ENCODE measurements around the gene AKT1. TPM values are rescaled to one million over a fixed set of nuclear protein-coding genes. Genes with fewer than 3 reads are reported as not detected.

The AKT1 gene
- total RNA-seq, 1 experiment from 2014 or later, result 83.3 TPM

DNA sequence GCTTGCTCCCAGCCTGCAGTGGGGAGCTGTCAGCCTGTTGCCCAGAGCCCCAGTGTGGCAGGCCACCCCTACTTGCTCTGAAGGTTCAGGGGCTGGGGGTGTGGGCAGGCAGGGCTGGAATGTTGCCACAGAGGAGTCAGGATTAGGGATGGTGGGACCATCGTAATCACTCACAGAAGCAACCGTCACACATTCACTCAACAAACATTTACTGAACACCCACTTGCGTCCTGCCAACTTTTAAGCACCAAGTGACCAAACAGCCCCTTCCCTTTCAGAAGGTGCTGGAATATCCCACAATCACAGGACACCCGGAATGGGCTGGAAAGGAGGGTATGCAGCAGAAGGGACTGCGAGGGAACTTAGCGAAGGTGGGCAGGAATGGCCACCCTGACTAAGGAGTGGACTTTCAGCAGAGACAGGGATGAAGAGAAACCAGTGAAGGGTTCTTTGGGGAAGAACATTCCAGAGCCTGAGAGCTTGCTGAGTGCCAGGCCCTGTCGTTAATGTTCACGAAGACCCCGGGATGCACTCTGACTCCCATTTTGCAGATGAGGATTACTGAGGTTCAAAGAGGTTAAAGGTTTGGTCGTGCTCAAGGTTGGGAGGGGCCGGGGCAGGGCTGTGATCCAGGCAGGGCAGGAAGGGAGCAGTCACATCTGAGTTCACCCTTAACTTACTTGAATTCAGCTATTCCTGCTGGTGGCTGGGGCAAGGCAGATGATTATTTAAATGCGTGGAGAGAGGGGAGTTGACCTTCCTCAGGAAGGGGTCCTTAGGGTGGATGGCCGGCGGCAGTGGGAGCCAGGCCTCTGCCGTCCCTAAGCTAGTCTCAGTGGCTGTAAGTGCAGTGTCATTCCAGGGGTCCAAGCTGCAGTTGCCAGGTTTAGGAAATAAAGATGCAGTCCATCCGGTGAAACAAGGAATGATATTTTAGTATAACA is 3.0 kb upstream of the AKT1 start:
- BruUV-seq (replicated peaks), result no TSS peak
- H3K9me3 Mint-ChIP-seq (ENCODE audit: unreplicated experiment), result no peaks in the 10 kb centered on the region
- POLR2A ChIA-PET, result interaction anchor here (0.6 to 1.4 kb wide), 2 partner anchors 14 to 45 kb away, joined by 3 to 6 read pairs; partner anchors contain the start of gene SIVA1
- H3K4me1 Mint-ChIP-seq (ENCODE audit: insufficient read depth, unreplicated experiment), result peaks cover 10% of the 10 kb centered on the region
- CTCF ChIA-PET, result interaction anchor here (0.7 kb wide), 1 partner anchor 28 kb away, joined by 4 read pairs; no protein-coding TSS in a partner anchor
- no peaks in the 10 kb centered on the region for H3K27me3 Mint-ChIP-seq (ENCODE audit: insufficient read depth, unreplicated experiment)
- TF ChIP-seq, protein P1, sequence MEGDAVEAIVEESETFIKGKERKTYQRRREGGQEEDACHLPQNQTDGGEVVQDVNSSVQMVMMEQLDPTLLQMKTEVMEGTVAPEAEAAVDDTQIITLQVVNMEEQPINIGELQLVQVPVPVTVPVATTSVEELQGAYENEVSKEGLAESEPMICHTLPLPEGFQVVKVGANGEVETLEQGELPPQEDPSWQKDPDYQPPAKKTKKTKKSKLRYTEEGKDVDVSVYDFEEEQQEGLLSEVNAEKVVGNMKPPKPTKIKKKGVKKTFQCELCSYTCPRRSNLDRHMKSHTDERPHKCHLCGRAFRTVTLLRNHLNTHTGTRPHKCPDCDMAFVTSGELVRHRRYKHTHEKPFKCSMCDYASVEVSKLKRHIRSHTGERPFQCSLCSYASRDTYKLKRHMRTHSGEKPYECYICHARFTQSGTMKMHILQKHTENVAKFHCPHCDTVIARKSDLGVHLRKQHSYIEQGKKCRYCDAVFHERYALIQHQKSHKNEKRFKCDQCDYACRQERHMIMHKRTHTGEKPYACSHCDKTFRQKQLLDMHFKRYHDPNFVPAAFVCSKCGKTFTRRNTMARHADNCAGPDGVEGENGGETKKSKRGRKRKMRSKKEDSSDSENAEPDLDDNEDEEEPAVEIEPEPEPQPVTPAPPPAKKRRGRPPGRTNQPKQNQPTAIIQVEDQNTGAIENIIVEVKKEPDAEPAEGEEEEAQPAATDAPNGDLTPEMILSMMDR (IDR thresholded peaks at IDR 0.05; ENCODE audit: unreplicated experiment), result no peak
- peak overlapping the region; percentile 18 for H3K4me3 Mint-ChIP-seq (ENCODE audit: unreplicated experiment)
- H3K36me3 Mint-ChIP-seq (ENCODE audit: insufficient read depth, unreplicated experiment), result no peaks in the 10 kb centered on the region
- intact Hi-C loops (cut with micrococcal nuclease), result no loop called here
- H3K27ac Mint-ChIP-seq (ENCODE audit: low read depth, unreplicated experiment), result no peak overlapping the region
- DNase-seq (ENCODE audit: unreplicated experiment), result no peak

DNA sequence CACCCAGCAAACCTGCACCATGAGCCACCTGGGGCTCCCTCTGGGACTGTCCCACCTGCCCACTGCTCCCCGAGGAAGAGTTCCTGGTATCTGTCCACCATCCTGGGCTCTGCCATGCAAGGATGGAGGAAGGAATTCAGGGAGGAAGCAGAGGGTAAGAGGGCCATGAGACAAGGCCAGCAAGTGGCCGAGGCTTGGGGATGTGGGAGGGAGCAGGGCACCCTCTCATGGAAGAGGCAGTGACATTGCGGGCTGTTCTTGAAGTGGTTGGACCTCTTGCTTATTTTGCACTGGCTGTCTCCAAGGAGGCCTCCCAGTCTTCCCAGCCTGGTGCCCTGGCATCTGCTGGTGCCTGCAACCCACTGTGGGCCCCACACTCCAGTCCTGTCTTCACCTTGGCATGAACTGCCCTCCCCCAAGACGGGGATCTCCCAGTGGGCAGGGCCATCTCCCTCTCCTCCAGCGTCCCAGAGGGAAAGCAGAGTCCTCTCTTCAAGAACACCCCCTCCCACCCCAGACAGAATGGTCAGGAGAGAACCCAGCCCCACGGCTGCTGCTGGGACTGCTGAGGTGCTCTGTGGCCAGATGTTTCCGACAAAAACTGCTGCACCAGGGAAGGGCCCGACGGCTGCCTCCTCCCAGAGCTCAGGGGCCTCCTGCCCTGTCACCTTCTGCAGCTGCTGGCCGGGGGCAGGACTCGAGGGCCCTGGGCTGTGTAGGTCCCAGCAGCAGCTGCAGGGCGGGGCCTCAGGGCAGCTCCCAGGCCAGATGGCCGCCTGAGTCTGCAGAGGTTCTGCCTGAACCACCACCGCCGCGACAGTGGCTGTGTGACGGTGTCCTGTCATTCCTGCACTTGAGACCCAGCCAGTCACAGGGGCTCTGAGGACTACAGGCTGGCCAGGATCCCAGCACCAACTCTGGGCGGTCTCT is 1.8 kb upstream of the AKT1 start:
- intact Hi-C loops (cut with micrococcal nuclease), result no loop called here
- H3K9me3 Mint-ChIP-seq (ENCODE audit: unreplicated experiment), result no peaks in the 10 kb centered on the region
- no peaks in the 10 kb centered on the region for H3K27me3 Mint-ChIP-seq (ENCODE audit: insufficient read depth, unreplicated experiment)
- CTCF ChIA-PET, result no interaction called here
- DNase-seq (ENCODE audit: unreplicated experiment), result no peak
- POLR2A ChIA-PET, result interaction anchor here (0.6 to 0.7 kb wide), 2 partner anchors 29 to 175 kb away, joined by 3 read pairs; no protein-coding TSS in a partner anchor
- TF ChIP-seq, protein P1 (IDR thresholded peaks at IDR 0.05; ENCODE audit: unreplicated experiment), result no peak
- no peak overlapping the region for H3K27ac Mint-ChIP-seq (ENCODE audit: low read depth, unreplicated experiment)
- no TSS peak for BruUV-seq (replicated peaks)
- H3K36me3 Mint-ChIP-seq (ENCODE audit: insufficient read depth, unreplicated experiment), result no peaks in the 10 kb centered on the region
- peak overlapping the region; percentile 85 for H3K4me3 Mint-ChIP-seq (ENCODE audit: unreplicated experiment)
- H3K4me1 Mint-ChIP-seq (ENCODE audit: insufficient read depth, unreplicated experiment), result peaks cover 22% of the 10 kb centered on the region

DNA sequence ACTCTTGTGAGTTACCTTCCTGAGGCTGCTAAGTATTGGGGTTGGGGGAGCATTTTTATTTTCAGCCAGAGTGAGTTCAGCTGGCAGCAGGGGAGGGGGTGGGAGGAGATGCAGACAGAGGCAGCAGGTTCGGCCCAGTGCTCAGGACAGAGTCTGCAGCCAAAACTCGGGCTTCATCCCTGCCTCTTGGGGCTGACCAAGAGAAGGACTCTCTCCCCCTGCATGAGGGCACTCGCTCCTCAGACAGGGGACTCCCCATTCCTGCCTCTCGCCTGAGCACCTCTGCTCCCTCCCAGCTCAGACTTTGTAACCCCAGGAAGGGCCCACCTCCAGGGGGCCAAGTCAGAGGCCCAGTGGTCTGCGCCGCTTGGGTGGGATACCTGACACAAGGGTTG is 1.1 kb upstream of the AKT1 start:
- no TSS peak for BruUV-seq (replicated peaks)
- H3K36me3 Mint-ChIP-seq (ENCODE audit: insufficient read depth, unreplicated experiment), result no peaks in the 10 kb centered on the region
- no peak for DNase-seq (ENCODE audit: unreplicated experiment)
- no peaks in the 10 kb centered on the region for H3K9me3 Mint-ChIP-seq (ENCODE audit: unreplicated experiment)
- CTCF ChIA-PET, result interaction anchor here (0.7 kb wide), 1 partner anchor 27 kb away, joined by 4 read pairs; no protein-coding TSS in a partner anchor
- POLR2A ChIA-PET, result interaction anchor here (0.6 to 1.4 kb wide), 3 partner anchors 29 to 176 kb away, joined by 3 to 6 read pairs (median 3); partner anchors contain the start of gene SIVA1
- intact Hi-C loops (cut with micrococcal nuclease), result no loop called here
- H3K27me3 Mint-ChIP-seq (ENCODE audit: insufficient read depth, unreplicated experiment), result no peaks in the 10 kb centered on the region
- H3K27ac Mint-ChIP-seq (ENCODE audit: low read depth, unreplicated experiment), result no peak overlapping the region
- H3K4me1 Mint-ChIP-seq (ENCODE audit: insufficient read depth, unreplicated experiment), result peaks cover 25% of the 10 kb centered on the region
- peak overlapping the region; percentile 85 for H3K4me3 Mint-ChIP-seq (ENCODE audit: unreplicated experiment)
- TF ChIP-seq, protein P1 (IDR thresholded peaks at IDR 0.05; ENCODE audit: unreplicated experiment), result no peak

All from MCF 10A (cell line).